ENCODE data around the gene ZNF226. TPM values are rescaled to one million over a fixed set of nuclear protein-coding genes. Genes with fewer than 3 reads are reported as not detected.

ZNF226 gene
- total and polyA plus RNA-seq, 9 of the 15 experiments (the other 6 are each of a cell fraction or from before 2014, with no cell fraction given) = 6.2 to 19.4 (median 9.3) TPM

DNA sequence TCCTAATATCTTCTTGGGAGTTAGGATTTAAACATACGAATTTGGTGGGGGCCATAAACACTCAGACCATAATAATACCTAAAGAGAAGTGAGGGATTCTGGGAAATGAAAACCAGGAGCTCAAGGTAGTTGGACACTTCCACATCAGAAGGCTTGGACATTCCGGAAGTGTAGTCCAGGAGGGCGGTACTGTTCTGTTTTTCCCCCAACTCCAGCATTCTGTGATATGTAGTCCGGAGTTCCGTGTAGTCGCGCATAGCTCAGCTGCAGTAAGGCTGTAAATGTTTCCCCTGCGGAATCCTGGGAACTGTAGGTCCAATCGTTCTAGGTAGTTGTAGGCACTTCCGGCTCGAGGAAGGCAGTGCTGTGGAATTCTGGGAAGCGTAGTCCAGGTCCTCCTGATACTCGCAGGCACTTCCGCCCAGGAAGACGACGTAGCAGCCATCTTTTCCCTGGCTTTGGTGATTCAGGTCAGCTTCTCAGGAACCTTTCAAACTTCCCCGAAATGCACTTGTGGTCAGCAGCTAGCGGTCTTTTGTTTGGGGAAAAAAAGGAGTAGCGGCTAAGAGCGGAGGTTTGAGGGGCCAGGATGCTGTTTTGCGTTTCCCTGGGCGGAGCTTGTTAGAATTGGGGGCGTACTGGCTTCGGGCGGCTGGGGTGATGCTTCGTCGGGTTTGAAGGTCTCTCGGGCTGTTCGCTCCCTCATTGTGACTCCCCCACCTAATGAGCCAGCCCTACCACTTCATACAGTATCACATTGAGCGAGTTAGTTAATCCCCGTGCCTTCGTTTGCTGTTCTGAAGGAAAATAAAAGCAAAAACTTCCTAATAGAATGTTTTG, at the start of gene ZNF226 (continued):
- TF ChIP-seq TAL1 (IDR thresholded peaks at IDR 0.05) (no peak), KDM2B (CRISPR knock-in tag; IDR thresholded peaks at IDR 0.05) (no peak), MIER1 (IDR thresholded peaks at IDR 0.05; ENCODE audit: low read depth) (no peak), HSF4 (CRISPR knock-in tag; IDR thresholded peaks at IDR 0.05; ENCODE audit: borderline replicate concordance) (no peak), TCF7 (IDR thresholded peaks at IDR 0.05; ENCODE audit: borderline replicate concordance) (no peak), JUN (IDR thresholded peaks at IDR 0.05; ENCODE audit: borderline replicate concordance, low read depth, low read length) (peak; percentile 55; the same call in 1 of the 2 replicates), JUN (CRISPR knock-in tag; IDR thresholded peaks at IDR 0.05; ENCODE audit: borderline replicate concordance) (no peak), ZNF133 (CRISPR knock-in tag; IDR thresholded peaks at IDR 0.05) (no peak), ILK (tag; IDR thresholded peaks at IDR 0.05; ENCODE audit: borderline replicate concordance, low read depth) (no peak), ZC3H8 (IDR thresholded peaks at IDR 0.05) (no peak)
- TF ChIP-seq, protein P1, sequence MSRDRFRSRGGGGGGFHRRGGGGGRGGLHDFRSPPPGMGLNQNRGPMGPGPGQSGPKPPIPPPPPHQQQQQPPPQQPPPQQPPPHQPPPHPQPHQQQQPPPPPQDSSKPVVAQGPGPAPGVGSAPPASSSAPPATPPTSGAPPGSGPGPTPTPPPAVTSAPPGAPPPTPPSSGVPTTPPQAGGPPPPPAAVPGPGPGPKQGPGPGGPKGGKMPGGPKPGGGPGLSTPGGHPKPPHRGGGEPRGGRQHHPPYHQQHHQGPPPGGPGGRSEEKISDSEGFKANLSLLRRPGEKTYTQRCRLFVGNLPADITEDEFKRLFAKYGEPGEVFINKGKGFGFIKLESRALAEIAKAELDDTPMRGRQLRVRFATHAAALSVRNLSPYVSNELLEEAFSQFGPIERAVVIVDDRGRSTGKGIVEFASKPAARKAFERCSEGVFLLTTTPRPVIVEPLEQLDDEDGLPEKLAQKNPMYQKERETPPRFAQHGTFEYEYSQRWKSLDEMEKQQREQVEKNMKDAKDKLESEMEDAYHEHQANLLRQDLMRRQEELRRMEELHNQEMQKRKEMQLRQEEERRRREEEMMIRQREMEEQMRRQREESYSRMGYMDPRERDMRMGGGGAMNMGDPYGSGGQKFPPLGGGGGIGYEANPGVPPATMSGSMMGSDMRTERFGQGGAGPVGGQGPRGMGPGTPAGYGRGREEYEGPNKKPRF (IDR thresholded peaks at IDR 0.05; ENCODE audit: low read depth, low read length) = no peak
- TF ChIP-seq, protein P2, sequence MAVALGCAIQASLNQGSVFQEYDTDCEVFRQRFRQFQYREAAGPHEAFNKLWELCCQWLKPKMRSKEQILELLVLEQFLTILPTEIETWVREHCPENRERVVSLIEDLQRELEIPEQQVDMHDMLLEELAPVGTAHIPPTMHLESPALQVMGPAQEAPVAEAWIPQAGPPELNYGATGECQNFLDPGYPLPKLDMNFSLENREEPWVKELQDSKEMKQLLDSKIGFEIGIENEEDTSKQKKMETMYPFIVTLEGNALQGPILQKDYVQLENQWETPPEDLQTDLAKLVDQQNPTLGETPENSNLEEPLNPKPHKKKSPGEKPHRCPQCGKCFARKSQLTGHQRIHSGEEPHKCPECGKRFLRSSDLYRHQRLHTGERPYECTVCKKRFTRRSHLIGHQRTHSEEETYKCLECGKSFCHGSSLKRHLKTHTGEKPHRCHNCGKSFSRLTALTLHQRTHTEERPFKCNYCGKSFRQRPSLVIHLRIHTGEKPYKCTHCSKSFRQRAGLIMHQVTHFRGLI (CRISPR knock-in tag; IDR thresholded peaks at IDR 0.05) = no peak
- TF ChIP-seq, protein P3, sequence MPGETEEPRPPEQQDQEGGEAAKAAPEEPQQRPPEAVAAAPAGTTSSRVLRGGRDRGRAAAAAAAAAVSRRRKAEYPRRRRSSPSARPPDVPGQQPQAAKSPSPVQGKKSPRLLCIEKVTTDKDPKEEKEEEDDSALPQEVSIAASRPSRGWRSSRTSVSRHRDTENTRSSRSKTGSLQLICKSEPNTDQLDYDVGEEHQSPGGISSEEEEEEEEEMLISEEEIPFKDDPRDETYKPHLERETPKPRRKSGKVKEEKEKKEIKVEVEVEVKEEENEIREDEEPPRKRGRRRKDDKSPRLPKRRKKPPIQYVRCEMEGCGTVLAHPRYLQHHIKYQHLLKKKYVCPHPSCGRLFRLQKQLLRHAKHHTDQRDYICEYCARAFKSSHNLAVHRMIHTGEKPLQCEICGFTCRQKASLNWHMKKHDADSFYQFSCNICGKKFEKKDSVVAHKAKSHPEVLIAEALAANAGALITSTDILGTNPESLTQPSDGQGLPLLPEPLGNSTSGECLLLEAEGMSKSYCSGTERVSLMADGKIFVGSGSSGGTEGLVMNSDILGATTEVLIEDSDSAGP (CRISPR knock-in tag; IDR thresholded peaks at IDR 0.05) = no peak
- TF ChIP-seq, protein P4, sequence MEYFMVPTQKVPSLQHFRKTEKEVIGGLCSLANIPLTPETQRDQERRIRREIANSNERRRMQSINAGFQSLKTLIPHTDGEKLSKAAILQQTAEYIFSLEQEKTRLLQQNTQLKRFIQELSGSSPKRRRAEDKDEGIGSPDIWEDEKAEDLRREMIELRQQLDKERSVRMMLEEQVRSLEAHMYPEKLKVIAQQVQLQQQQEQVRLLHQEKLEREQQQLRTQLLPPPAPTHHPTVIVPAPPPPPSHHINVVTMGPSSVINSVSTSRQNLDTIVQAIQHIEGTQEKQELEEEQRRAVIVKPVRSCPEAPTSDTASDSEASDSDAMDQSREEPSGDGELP (CRISPR knock-in tag; IDR thresholded peaks at IDR 0.05; ENCODE audit: borderline replicate concordance) = peak; percentile 83
- TF ChIP-seq, protein P5, sequence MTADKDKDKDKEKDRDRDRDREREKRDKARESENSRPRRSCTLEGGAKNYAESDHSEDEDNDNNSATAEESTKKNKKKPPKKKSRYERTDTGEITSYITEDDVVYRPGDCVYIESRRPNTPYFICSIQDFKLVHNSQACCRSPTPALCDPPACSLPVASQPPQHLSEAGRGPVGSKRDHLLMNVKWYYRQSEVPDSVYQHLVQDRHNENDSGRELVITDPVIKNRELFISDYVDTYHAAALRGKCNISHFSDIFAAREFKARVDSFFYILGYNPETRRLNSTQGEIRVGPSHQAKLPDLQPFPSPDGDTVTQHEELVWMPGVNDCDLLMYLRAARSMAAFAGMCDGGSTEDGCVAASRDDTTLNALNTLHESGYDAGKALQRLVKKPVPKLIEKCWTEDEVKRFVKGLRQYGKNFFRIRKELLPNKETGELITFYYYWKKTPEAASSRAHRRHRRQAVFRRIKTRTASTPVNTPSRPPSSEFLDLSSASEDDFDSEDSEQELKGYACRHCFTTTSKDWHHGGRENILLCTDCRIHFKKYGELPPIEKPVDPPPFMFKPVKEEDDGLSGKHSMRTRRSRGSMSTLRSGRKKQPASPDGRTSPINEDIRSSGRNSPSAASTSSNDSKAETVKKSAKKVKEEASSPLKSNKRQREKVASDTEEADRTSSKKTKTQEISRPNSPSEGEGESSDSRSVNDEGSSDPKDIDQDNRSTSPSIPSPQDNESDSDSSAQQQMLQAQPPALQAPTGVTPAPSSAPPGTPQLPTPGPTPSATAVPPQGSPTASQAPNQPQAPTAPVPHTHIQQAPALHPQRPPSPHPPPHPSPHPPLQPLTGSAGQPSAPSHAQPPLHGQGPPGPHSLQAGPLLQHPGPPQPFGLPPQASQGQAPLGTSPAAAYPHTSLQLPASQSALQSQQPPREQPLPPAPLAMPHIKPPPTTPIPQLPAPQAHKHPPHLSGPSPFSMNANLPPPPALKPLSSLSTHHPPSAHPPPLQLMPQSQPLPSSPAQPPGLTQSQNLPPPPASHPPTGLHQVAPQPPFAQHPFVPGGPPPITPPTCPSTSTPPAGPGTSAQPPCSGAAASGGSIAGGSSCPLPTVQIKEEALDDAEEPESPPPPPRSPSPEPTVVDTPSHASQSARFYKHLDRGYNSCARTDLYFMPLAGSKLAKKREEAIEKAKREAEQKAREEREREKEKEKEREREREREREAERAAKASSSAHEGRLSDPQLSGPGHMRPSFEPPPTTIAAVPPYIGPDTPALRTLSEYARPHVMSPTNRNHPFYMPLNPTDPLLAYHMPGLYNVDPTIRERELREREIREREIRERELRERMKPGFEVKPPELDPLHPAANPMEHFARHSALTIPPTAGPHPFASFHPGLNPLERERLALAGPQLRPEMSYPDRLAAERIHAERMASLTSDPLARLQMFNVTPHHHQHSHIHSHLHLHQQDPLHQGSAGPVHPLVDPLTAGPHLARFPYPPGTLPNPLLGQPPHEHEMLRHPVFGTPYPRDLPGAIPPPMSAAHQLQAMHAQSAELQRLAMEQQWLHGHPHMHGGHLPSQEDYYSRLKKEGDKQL (CRISPR knock-in tag; IDR thresholded peaks at IDR 0.05; ENCODE audit: borderline replicate concordance) = no peak
